Endothelial cell of umbilical vein (primary cell): ENCODE data around the gene RO60. TPM values are rescaled to one million over a fixed set of nuclear protein-coding genes. Genes with fewer than 3 reads are reported as not detected.

Experiments
- BruUV-seq: library from RNA; stranded (reverse); fragments of 400-500 nt; replicated peaks from 2 replicates; lab custom pipeline; 2021; lab: Mats Ljungman, UMichigan
- CTCF ChIA-PET: fragments of 300-600, 350-600 bp; sonication (Branson Sonifier 250); formaldehyde crosslinking; loops from one replicate; lab custom pipeline; 2021; ENCODE audit warnings: antibody characterized with exemption, inconsistent platforms; lab: Charles Lee
- POLR2A ChIA-PET: fragments of 300-600, 350-600 bp; sonication (Branson Sonifier 250); formaldehyde crosslinking; loops from one replicate; lab custom pipeline; 2021; ENCODE audit warnings: antibody characterized with exemption, inconsistent platforms; lab: Charles Lee
- DNase-seq: peaks from one replicate; pipeline ENCODE4 v3.0.0-alpha.2; 2011; ENCODE audit warnings: low read depth, low spot score
- FAIRE-seq: peaks from 2 replicates; lab custom pipeline; 2011; peaks lifted over from hg19 to GRCh38; lab: Jason Lieb, UNC
- H2AFZ ChIP-seq: 2 replicates; pipeline ENCODE4 v1.6.0; 2012; ENCODE audit warnings: low read depth, low read length, control low read depth, inconsistent platforms
- H3K27ac ChIP-seq: 2 replicates; pipeline ENCODE4 v1.5.1; 2011; ENCODE audit warnings: low read depth, mild to moderate bottlenecking, control low read depth, low read length, moderate library complexity; ENCODE audit not compliant: insufficient read depth
- H3K27me3 ChIP-seq, 2 experiments: 2 replicates each; pipeline versions ENCODE4 v1.6.0 to v1.6.1; 2011; ENCODE audit warnings: low read length in 2 of 2, mixed read lengths in 1 of 2; ENCODE audit not compliant: control insufficient read depth in 2 of 2, insufficient read depth in 2 of 2
- H3K36me3 ChIP-seq, 2 experiments: 2 replicates in 1 of 2; 3 replicates in 1 of 2; pipeline ENCODE4 v1.5.1; 2011; ENCODE audit warnings: low read length in 2 of 2, mild to moderate bottlenecking in 1 of 2, moderate library complexity in 1 of 2; ENCODE audit not compliant: control insufficient read depth in 2 of 2, insufficient read depth in 2 of 2; ENCODE audit errors: extremely low read depth in 1 of 2
- H3K4me1 ChIP-seq: 3 replicates; pipeline ENCODE4 v1.5.1; 2011; ENCODE audit warnings: mild to moderate bottlenecking, low read length; ENCODE audit not compliant: control insufficient read depth, insufficient read depth; ENCODE audit errors: extremely low read depth
- H3K4me2 ChIP-seq: 2 replicates; pipeline ENCODE4 v1.6.1; 2011; ENCODE audit warnings: low read length, control low read depth, mixed read lengths; ENCODE audit not compliant: insufficient read depth
- H3K4me3 ChIP-seq, 3 experiments: fragments of 200-600 bp in 1 of 3; sonication (generic), shearing (Covaris generic) in 1 of 3; replicated peaks in 1 of 3; 2 replicates each; pipeline ENCODE4 v1.5.1; 2011 to 2016; ENCODE audit warnings: control low read depth in 3 of 3, low read length in 3 of 3, mild to moderate bottlenecking in 2 of 3, inconsistent platforms in 1 of 3, low read depth in 1 of 3, moderate library complexity in 1 of 3; ENCODE audit not compliant: insufficient read depth in 1 of 3
- H3K79me2 ChIP-seq: 2 replicates; pipeline ENCODE4 v1.6.0; 2012; ENCODE audit warnings: low read length, inconsistent platforms; ENCODE audit not compliant: control insufficient read depth, insufficient read depth
- H3K9ac ChIP-seq: replicated peaks from 2 replicates; pipeline ENCODE3; 2011; ENCODE audit warnings: low read length, control low read depth; ENCODE audit not compliant: insufficient read depth; ENCODE audit errors: extremely low read depth
- H3K9me1 ChIP-seq: replicated peaks from 3 replicates; pipeline ENCODE4 v1.6.0; 2011; ENCODE audit warnings: mild to moderate bottlenecking, low read length; ENCODE audit not compliant: control insufficient read depth, insufficient read depth; ENCODE audit errors: extremely low read depth
- H3K9me3 ChIP-seq: replicated peaks from 2 replicates; pipeline ENCODE4 v1.5.1; 2012; ENCODE audit warnings: low read length, inconsistent platforms; ENCODE audit not compliant: control insufficient read depth, insufficient read depth
- H4K20me1 ChIP-seq: replicated peaks from 2 replicates; pipeline ENCODE3; 2011; ENCODE audit warnings: mild to moderate bottlenecking, low read length; ENCODE audit not compliant: control insufficient read depth, insufficient read depth; ENCODE audit errors: extremely low read depth
- EZH2 ChIP-seq: IDR thresholded peaks from 2 replicates; pipeline ENCODE4 v1.6.1; 2012; ENCODE audit warnings: borderline replicate concordance, low read depth, mild to moderate bottlenecking, moderate library complexity, low read length, inconsistent platforms; ENCODE audit not compliant: severe bottlenecking
- FOS ChIP-seq: IDR thresholded peaks from 2 replicates; pipeline ENCODE4 v1.6.1; 2011; ENCODE audit warnings: mild to moderate bottlenecking, low read length, moderate library complexity, borderline replicate concordance; ENCODE audit not compliant: insufficient read depth
- GATA2 ChIP-seq: IDR thresholded peaks from 2 replicates; pipeline ENCODE4 v1.7.0; 2011; ENCODE audit warnings: low read depth, mild to moderate bottlenecking, moderate library complexity, mixed read lengths, low read length; ENCODE audit not compliant: insufficient read length, insufficient read depth
- JUN ChIP-seq: IDR thresholded peaks from 2 replicates; pipeline ENCODE4 v1.6.1; 2011; ENCODE audit warnings: borderline replicate concordance, low read depth; ENCODE audit not compliant: insufficient read length, insufficient read depth
- MYC ChIP-seq: IDR thresholded peaks from one replicate; pipeline ENCODE4 v1.6.1; 2011; ENCODE audit warnings: mild to moderate bottlenecking, low read depth, low read length
- POLR2A ChIP-seq: IDR thresholded peaks from 2 replicates; pipeline ENCODE4 v1.6.1; 2012; ENCODE audit warnings: low read depth, mild to moderate bottlenecking, control low read depth, low read length
- POLR2AphosphoS5 ChIP-seq: IDR thresholded peaks from 2 replicates; pipeline ENCODE4 v1.6.1; 2012; ENCODE audit warnings: low read depth, mild to moderate bottlenecking, control low read depth, low read length, moderate library complexity; ENCODE audit not compliant: insufficient read depth
- dilution Hi-C: fragments of 300-500 bp; cut with MboI; formaldehyde crosslinking; loops from one replicate; pipeline ENCODE4 v1.15.0; 2019; ENCODE audit warnings: low sequenced_read_pairs; ENCODE audit not compliant: extremely low pct_ligation_motif_present
- intact Hi-C: fragments of 100-400 bp; cut with micrococcal nuclease; formaldehyde crosslinking; loops from one replicate; pipeline ENCODE4 v1.10.0; 2022
- polyA plus RNA-seq, 4 experiments: library from polyadenylated mRNA; depleted of rRNA in 3 of 4; stranded (reverse) in 3 of 4; unstranded in 1 of 4; fragments of >200 nt; gene quantifications; 2 replicates each; pipeline versions ENCODE4 v1.2.1 to v1.2.3, GENCODE V29; 2011 to 2012; ENCODE audit warnings: missing spikeins in 1 of 4
- total RNA-seq: library from RNA; stranded (reverse); gene quantifications from 2 replicates; pipeline ENCODE4 v1.2.3, GENCODE V29; 2021

RO60 gene
- total and polyA plus RNA-seq, 2 donors (not counting 3 experiments of a cell fraction or from before 2014, with no cell fraction given) = 11.1 to 60.3 TPM

- CTCF ChIA-PET = interaction anchor here (0.6 kb wide), 1 partner anchor 13 kb away, joined by 3 read pairs; no protein-coding TSS in a partner anchor
- FAIRE-seq = no peak
- no peak overlapping the region for H3K9ac ChIP-seq
- no peak overlapping the region for H3K4me2 ChIP-seq
- no peaks in the 10 kb centered on the region for H3K4me1 ChIP-seq
- H3K9me3 ChIP-seq = no peaks in the 10 kb centered on the region
- H3K27ac ChIP-seq = no peak overlapping the region
- H3K27me3 ChIP-seq = no peaks in the 10 kb centered on the region
- H2AFZ ChIP-seq = no peak overlapping the region
- BruUV-seq = no TSS peak
- peaks cover 6% of the 10 kb centered on the region for H3K79me2 ChIP-seq
- DNase-seq = no peak
- no peak overlapping the region for H3K4me3 ChIP-seq
- H3K9me1 ChIP-seq = no peaks in the 10 kb centered on the region
- H3K36me3 ChIP-seq = peaks cover 13 to 17% of the 10 kb centered on the region in 2 experiments
- H4K20me1 ChIP-seq = no peaks in the 10 kb centered on the region
- dilution Hi-C loops = no loop called here
- intact Hi-C loops = no loop called here
- POLR2A ChIA-PET = no interaction called here
- TF ChIP-seq POLR2AphosphoS5 (no peak), MYC (no peak), JUN (no peak), GATA2 (no peak), FOS (no peak), POLR2A (no peak)
These were observed 19.8 kb downstream of the RO60 start for GRCh38 chr1:193079187-193079586.

- Histone ChIP-seq H4K20me1 (no peaks in the 10 kb centered on the region), H2AFZ (no peak overlapping the region), H3K27ac (no peak overlapping the region), H3K4me2 (no peak overlapping the region), H3K4me1 (no peaks in the 10 kb centered on the region), H3K9ac (no peak overlapping the region), H3K4me3 (no peak overlapping the region), H3K9me1 (no peaks in the 10 kb centered on the region), H3K36me3 (peaks cover 8 to 14% of the 10 kb centered on the region in 2 experiments), H3K27me3 (no peaks in the 10 kb centered on the region), H3K79me2 (no peaks in the 10 kb centered on the region), H3K9me3 (no peaks in the 10 kb centered on the region)
- no peak for FAIRE-seq
- POLR2A ChIA-PET = no interaction called here
- CTCF ChIA-PET = interaction anchor here (1.5 kb wide), 1 partner anchor 18 kb away, joined by 3 read pairs; no protein-coding TSS in a partner anchor
- intact Hi-C loops (no loop called here), dilution Hi-C loops (no loop called here)
- TF ChIP-seq EZH2 (no peak), POLR2AphosphoS5 (no peak)
- no peak for DNase-seq
- no TSS peak for BruUV-seq
These were observed 24.1 kb downstream of the RO60 start for GRCh38 chr1:193083365-193084088.
